Spleen (tissue), 7 donors: Measurements from ENCODE around the gene BPHL.

ENCODE experiments used
- CTCF ChIP-seq, 11 experiments: fragments of 200-600 bp in 7 of 11; fragments of 450-650 bp in 4 of 11; sonication (generic) in 4 of 11; IDR thresholded peaks in 8 of 11; conservative IDR thresholded peaks in 3 of 11; 1 replicate in 7 of 11; 2 replicates in 4 of 11; pipeline versions ENCODE4 v1.4.0 to v1.8.0; 2016 to 2021; ENCODE audit warnings: antibody characterized with exemption in 11 of 11, inconsistent platforms in 4 of 11, mild to moderate bottlenecking in 1 of 11
- POLR2A ChIP-seq, 3 donors: fragments of 450-650 bp; IDR thresholded peaks; one replicate each; pipeline ENCODE4 v1.5.1; 2017; ENCODE audit warnings: antibody characterized with exemption in 3 of 3, mild to moderate bottlenecking in 1 of 3
- donor health status: DM: no; HTN: no; CAD: no; lungs with moderate emphysema.
- donor health status: DM: no; HTN: no; CAD: no.
- donor health status: DM: no; HTN: no; CAD: no.

DNA sequence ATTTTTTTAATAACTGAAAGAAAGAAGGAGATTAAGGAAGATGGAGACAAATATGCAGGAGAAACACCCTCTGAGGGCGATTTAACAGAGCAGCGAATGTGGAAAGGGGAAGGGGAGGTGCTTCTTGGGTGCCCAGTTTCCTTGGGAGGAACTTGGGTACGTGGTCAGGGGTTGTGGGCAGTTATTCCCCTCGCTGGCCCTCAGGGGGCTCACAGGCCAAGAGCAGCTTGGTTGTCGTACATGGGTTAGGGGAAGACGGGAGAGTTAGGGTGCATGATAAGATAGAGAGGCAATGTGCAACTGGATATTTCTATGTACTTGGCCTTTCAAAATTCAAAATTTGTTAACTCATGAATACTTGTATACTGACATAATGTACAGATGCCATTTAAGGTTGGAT is 45.9 kb downstream of the BPHL start:
- no peak for TF ChIP-seq CTCF (IDR thresholded peaks at IDR 0.05 in 8 of 11, conservative IDR thresholded peaks at IDR 0.05 in 3 of 11)
- no peak for TF ChIP-seq POLR2A (IDR thresholded peaks at IDR 0.05)
